ENCODE measurements around the gene VSX1. TPM values are rescaled to one million over a fixed set of nuclear protein-coding genes. Genes with fewer than 3 reads are reported as not detected.
A peak's percentile ranks its signal among the peaks of the same experiment; 100 is the strongest.

Gene VSX1
- total and polyA plus RNA-seq, 8 donors: 0.05 TPM; not detected in 7

DNA sequence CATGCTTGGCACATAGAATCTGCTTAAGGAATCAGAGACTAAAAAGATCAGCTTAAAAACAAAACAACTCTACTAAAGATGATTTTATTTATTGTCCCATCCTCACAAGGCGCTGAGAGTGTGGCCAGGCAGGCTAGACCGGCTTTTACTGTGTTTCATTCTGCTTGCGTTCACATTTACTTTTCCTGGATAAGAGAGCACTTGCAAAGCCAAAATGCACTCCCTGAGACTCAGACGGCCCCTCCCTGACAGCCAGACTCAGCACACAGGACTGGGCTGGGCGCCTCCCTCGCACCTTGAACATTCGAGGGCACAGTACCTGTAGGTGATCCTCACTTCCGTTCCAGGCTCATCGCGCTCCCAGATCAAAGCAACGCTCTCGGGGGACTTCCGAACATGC lies 34.2 kb downstream of the VSX1 start:
- Histone ChIP-seq H3K27ac (peak overlapping the region; percentile 11 to 98 (median 94)), H3K36me3 (peaks cover 16 to 35% (median 29%) of the 10 kb centered on the region in 4 donors), H3K9me3 (no peaks in the 10 kb centered on the region), H3K4me1 (peaks cover 81 to 100% (median 94%) of the 10 kb centered on the region in 4 donors), H3K27me3 (no peaks in the 10 kb centered on the region), H3K4me3 (no peak overlapping the region)
- peak in 1 of 2 donors; percentile 69 for DNase-seq
- intact Hi-C loops (cut with DNase I; ENCODE audit: low total_unique reads): loop anchor here (5.0 kb wide), 1 partner anchor 40 kb away; no protein-coding TSS in a partner anchor
- TF ChIP-seq, protein P1, sequence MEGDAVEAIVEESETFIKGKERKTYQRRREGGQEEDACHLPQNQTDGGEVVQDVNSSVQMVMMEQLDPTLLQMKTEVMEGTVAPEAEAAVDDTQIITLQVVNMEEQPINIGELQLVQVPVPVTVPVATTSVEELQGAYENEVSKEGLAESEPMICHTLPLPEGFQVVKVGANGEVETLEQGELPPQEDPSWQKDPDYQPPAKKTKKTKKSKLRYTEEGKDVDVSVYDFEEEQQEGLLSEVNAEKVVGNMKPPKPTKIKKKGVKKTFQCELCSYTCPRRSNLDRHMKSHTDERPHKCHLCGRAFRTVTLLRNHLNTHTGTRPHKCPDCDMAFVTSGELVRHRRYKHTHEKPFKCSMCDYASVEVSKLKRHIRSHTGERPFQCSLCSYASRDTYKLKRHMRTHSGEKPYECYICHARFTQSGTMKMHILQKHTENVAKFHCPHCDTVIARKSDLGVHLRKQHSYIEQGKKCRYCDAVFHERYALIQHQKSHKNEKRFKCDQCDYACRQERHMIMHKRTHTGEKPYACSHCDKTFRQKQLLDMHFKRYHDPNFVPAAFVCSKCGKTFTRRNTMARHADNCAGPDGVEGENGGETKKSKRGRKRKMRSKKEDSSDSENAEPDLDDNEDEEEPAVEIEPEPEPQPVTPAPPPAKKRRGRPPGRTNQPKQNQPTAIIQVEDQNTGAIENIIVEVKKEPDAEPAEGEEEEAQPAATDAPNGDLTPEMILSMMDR (IDR thresholded peaks at IDR 0.05): no peak
- peak in 1 of 3 donors; percentile 6 for TF ChIP-seq POLR2AphosphoS5 (IDR thresholded peaks at IDR 0.05)
- 37 to 79% (median 52%) methylated on average over 13 of the region's 13 CpGs for WGBS, 5 donors

GRCh38 chr20:25046736-25047666 lies 34.9 kb downstream of the VSX1 start:
- Histone ChIP-seq H3K27me3 (no peaks in the 10 kb centered on the region), H3K4me1 (peaks cover 83 to 100% (median 94%) of the 10 kb centered on the region in 4 donors), H3K4me3 (no peak overlapping the region), H3K36me3 (peaks cover 16 to 35% (median 29%) of the 10 kb centered on the region in 4 donors), H3K27ac (peak overlapping the region in 1 of 5 donors; percentile 98), H3K9me3 (no peaks in the 10 kb centered on the region)
- TF ChIP-seq POLR2A (IDR thresholded peaks at IDR 0.05): no peak
- TF ChIP-seq, protein P1 (IDR thresholded peaks at IDR 0.05): no peak
- no peak for TF ChIP-seq EP300 (IDR thresholded peaks at IDR 0.05)
- TF ChIP-seq POLR2AphosphoS5 (IDR thresholded peaks at IDR 0.05): no peak
- no peak for DNase-seq
- intact Hi-C loops (cut with DNase I; ENCODE audit: low total_unique reads): loop anchor here (5.0 kb wide), 1 partner anchor 40 kb away; no protein-coding TSS in a partner anchor
- WGBS, 5 donors: 70 to 78% (median 73%) methylated on average over 21 of the region's 21 CpGs

DNA sequence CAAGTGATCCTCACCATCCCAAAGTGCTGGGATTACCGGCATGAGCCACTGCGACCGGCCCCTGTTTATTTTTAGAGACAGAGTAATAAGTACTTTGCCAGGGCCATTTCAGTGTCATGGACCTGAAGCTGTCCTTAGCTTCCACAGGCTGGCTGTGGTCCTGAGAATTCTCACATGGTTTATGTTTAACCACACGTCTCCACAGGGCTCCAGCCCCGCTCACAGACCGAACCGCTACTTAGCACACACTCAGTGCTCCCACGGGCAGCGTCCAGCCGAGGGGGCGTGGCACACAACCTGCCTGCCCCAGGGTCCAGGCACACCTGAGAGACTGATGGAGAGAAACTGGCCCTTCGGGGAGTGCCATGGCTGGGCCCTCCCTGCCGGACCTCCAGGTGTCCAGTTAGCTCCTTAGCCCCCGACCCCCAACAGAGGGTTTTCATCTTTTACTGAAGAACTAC lies 35.7 kb downstream of the VSX1 start:
- no peak overlapping the region for H3K27ac ChIP-seq
- intact Hi-C loops (cut with DNase I; ENCODE audit: low total_unique reads): loop anchor here (5.0 kb wide), 1 partner anchor 39 kb away; no protein-coding TSS in a partner anchor
- H3K36me3 ChIP-seq: peaks cover 16 to 35% (median 29%) of the 10 kb centered on the region in 4 donors
- H3K27me3 ChIP-seq: no peaks in the 10 kb centered on the region
- no peak overlapping the region for H3K4me3 ChIP-seq
- TF ChIP-seq, protein P1 (IDR thresholded peaks at IDR 0.05): no peak
- no peak for TF ChIP-seq EP300 (IDR thresholded peaks at IDR 0.05)
- TF ChIP-seq POLR2AphosphoS5 (IDR thresholded peaks at IDR 0.05): no peak
- TF ChIP-seq POLR2A (IDR thresholded peaks at IDR 0.05): no peak
- no peaks in the 10 kb centered on the region for H3K9me3 ChIP-seq
- 43 to 78% (median 56%) methylated on average over 7 to 14 of the region's 14 CpGs for WGBS, 5 donors
- peaks cover 83 to 100% (median 96%) of the 10 kb centered on the region in 4 donors for H3K4me1 ChIP-seq
- peak in 1 of 2 donors; percentile 30 for DNase-seq

- intact Hi-C loops (cut with DNase I; ENCODE audit: low total_unique reads): loop anchor here (5.0 kb wide), 1 partner anchor 38 kb away; no protein-coding TSS in a partner anchor
- peak in 1 of 2 donors; percentile 22 for DNase-seq
- TF ChIP-seq EP300 (IDR thresholded peaks at IDR 0.05) (no peak), POLR2AphosphoS5 (IDR thresholded peaks at IDR 0.05) (no peak), POLR2A (IDR thresholded peaks at IDR 0.05) (no peak)
- TF ChIP-seq, protein P1 (IDR thresholded peaks at IDR 0.05): no peak
- no peak overlapping the region for H3K4me3 ChIP-seq
- H3K4me1 ChIP-seq: peaks cover 83 to 100% (median 96%) of the 10 kb centered on the region in 4 donors
- peaks cover 16 to 35% (median 29%) of the 10 kb centered on the region in 4 donors for H3K36me3 ChIP-seq
- WGBS, 5 donors: 48 to 68% (median 54%) methylated on average over 8 to 9 of the region's 9 CpGs
- H3K27me3 ChIP-seq: no peaks in the 10 kb centered on the region
- no peaks in the 10 kb centered on the region for H3K9me3 ChIP-seq
- H3K27ac ChIP-seq: peak overlapping the region in 2 of 5 donors; percentile 81 to 86
Observed at GRCh38 chr20:25045343-25045712, 36.6 kb downstream of the VSX1 start.

All from stomach (tissue), 9 donors.